HepG2 (cell line): ENCODE results near the gene UBE2D3. TPM values are rescaled to one million over a fixed set of nuclear protein-coding genes. Genes with fewer than 3 reads are reported as not detected.
A peak's percentile ranks its signal among the peaks of the same experiment; 100 is the strongest.

Source experiments
- ARID5B ChIP-seq: IDR thresholded peaks from 2 replicates; pipeline ENCODE4 v1.4.0; 2020; ENCODE audit warnings: mild to moderate bottlenecking, missing genetic modification reagents
- BHLHE40 ChIP-seq: IDR thresholded peaks from 2 replicates; pipeline ENCODE4 v1.6.1; 2011; ENCODE audit warnings: low read length, improper control_type of control experiment
- CREB1 ChIP-seq, 2 experiments: fragments of 450-650 bp in 1 of 2; IDR thresholded peaks; 2 replicates each; pipeline ENCODE4 v1.6.1; 2016 to 2017; ENCODE audit warnings: control low read depth in 1 of 2, mild to moderate bottlenecking in 1 of 2, missing compliant biosample characterization in 1 of 2, missing genetic modification characterization in 1 of 2
- ELK4 ChIP-seq: sonication (generic); formaldehyde crosslinking; IDR thresholded peaks from 2 replicates; pipeline ENCODE4 v1.9.0; 2021; ENCODE audit warnings: missing genetic modification reagents, borderline replicate concordance
- HIC2 ChIP-seq: sonication (generic); formaldehyde crosslinking; IDR thresholded peaks from 2 replicates; pipeline ENCODE4 v1.9.0; 2022; ENCODE audit warnings: low read depth, missing genetic modification reagents
- HOMEZ ChIP-seq: IDR thresholded peaks from 2 replicates; pipeline ENCODE4 v1.6.1; 2016; ENCODE audit warnings: low read depth
- IRF2 ChIP-seq: IDR thresholded peaks from 2 replicates; pipeline ENCODE4 v1.6.1; 2018; ENCODE audit warnings: missing genetic modification reagents, missing compliant biosample characterization
- MED8 ChIP-seq: sonication (generic); formaldehyde crosslinking; IDR thresholded peaks from 2 replicates; pipeline ENCODE4 v1.8.1; 2023; ENCODE audit warnings: mild to moderate bottlenecking, missing genetic modification reagents; ENCODE audit not compliant: insufficient replicate concordance
- PAF1 ChIP-seq: IDR thresholded peaks from 2 replicates; pipeline ENCODE4 v1.6.1; 2016; ENCODE audit warnings: missing genetic modification reagents, missing compliant biosample characterization
- PHF5A ChIP-seq: IDR thresholded peaks from one replicate; pipeline ENCODE4 v1.6.1; 2018; ENCODE audit warnings: low read depth, missing genetic modification reagents; ENCODE audit not compliant: unreplicated experiment
- POLR2G ChIP-seq: fragments of 200-400 bp; formaldehyde crosslinking; IDR thresholded peaks from 2 replicates; pipeline ENCODE4 v1.6.1; 2018; ENCODE audit warnings: mild to moderate bottlenecking, low read depth, low read length, moderate library complexity
- RXRB ChIP-seq: IDR thresholded peaks from 2 replicates; pipeline ENCODE4 v1.6.1; 2016; ENCODE audit warnings: borderline replicate concordance, missing genetic modification reagents, missing compliant biosample characterization
- TEAD2 ChIP-seq: sonication (generic); formaldehyde crosslinking; IDR thresholded peaks from 2 replicates; pipeline ENCODE4 v1.9.0; 2021; ENCODE audit warnings: missing genetic modification reagents
- ZNF274 ChIP-seq: sonication (generic); formaldehyde crosslinking; IDR thresholded peaks from 2 replicates; pipeline ENCODE4 v1.5.1; 2020; ENCODE audit warnings: mild to moderate bottlenecking, missing genetic modification reagents
- ZSCAN20 ChIP-seq: sonication (generic); formaldehyde crosslinking; IDR thresholded peaks from 2 replicates; pipeline ENCODE4 v1.4.0; 2020; ENCODE audit warnings: missing genetic modification reagents, mild to moderate bottlenecking, borderline replicate concordance
- polyA plus RNA-seq, 8 experiments: library from polyadenylated mRNA; depleted of rRNA in 3 of 8; stranded (reverse) in 7 of 8; unstranded in 1 of 8; fragments of >200 nt; fragmentation: Illumina TruSeq in 4 of 8; extraction: Trizol in 4 of 8; gene quantifications; 2 replicates each; pipeline versions ENCODE4 v1.2.1 to v1.2.3, GENCODE V29; 2011 to 2016; ENCODE audit warnings: low read depth in 4 of 8, missing spikeins in 1 of 8, mixed read lengths in 1 of 8; ENCODE audit not compliant: insufficient read depth in 1 of 8
- total RNA-seq, 5 experiments: library from RNA; depleted of rRNA; stranded (reverse); fragments of >200 nt; fragmentation: Illumina TruSeq; extraction: Trizol; gene quantifications; 2 replicates each; pipeline ENCODE4 v1.2.3, GENCODE V29; 2016; ENCODE audit warnings: low read depth in 1 of 5

Gene UBE2D3
- total and polyA plus RNA-seq, 2 of the 13 experiments (the other 11 are each of a cell fraction or from before 2014, with no cell fraction given): 224 to 293 TPM

GRCh38 chr4:102825261-102826091 is 1.9 kb downstream of the UBE2D3 start (continued):
- no peak for TF ChIP-seq HOMEZ (CRISPR knock-in tag)
- no peak for TF ChIP-seq RXRB
- no peak; the same call in 1 of the 2 replicates for TF ChIP-seq IRF2 (CRISPR knock-in tag)
- no peak for TF ChIP-seq ZNF274 (CRISPR knock-in tag)
- no peak for TF ChIP-seq HIC2
- 0 out of 2 replicates have a peak, but pooled peaks have one; percentile 45 for TF ChIP-seq BHLHE40
- 0 out of 2 replicates have a peak, but pooled peaks have one; percentile 25 for TF ChIP-seq POLR2G
- TF ChIP-seq ZSCAN20: no peak
- TF ChIP-seq ELK4 (CRISPR knock-in tag): no peak
- TF ChIP-seq ARID5B (CRISPR knock-in tag): peak; percentile 24; the same call in 1 of the 2 replicates
- TF ChIP-seq MED8 (CRISPR knock-in tag): no peak
- no peak for TF ChIP-seq TEAD2
- no peak for TF ChIP-seq CREB1 (IDR thresholded peaks at IDR 0.05)
- peak; percentile 71 for TF ChIP-seq CREB1 (CRISPR knock-in tag; IDR thresholded peaks at IDR 0.05)
- peak; percentile 9 for TF ChIP-seq PHF5A (CRISPR knock-in tag)
- no peak for TF ChIP-seq PAF1 (CRISPR knock-in tag)
- TF ChIP-seq, all 625 proteins: peak for 41
